Gastroesophageal sphincter (tissue), 3 donors: ENCODE data around the gene CYB5R4.

Source experiments
- EP300 ChIP-seq: sonication (generic); formaldehyde crosslinking; IDR thresholded peaks from one replicate; pipeline ENCODE4 v1.6.1; 2017; ENCODE audit warnings: antibody characterized with exemption, mild to moderate bottlenecking
- POLR2AphosphoS5 ChIP-seq: sonication (generic); formaldehyde crosslinking; IDR thresholded peaks from one replicate; pipeline ENCODE4 v1.6.1; 2017; ENCODE audit warnings: antibody characterized with exemption
- TF ChIP-seq, protein P1 (sequence below), 4 experiments: fragments of 200-600 bp in 2 of 4; fragments of 450-650 bp in 2 of 4; sonication (generic) in 1 of 4; IDR thresholded peaks; one replicate each; pipeline ENCODE4 v1.5.1; 2017 to 2019; ENCODE audit warnings: antibody characterized with exemption in 4 of 4, mild to moderate bottlenecking in 2 of 4, moderate library complexity in 2 of 4

- TF ChIP-seq, protein P1, sequence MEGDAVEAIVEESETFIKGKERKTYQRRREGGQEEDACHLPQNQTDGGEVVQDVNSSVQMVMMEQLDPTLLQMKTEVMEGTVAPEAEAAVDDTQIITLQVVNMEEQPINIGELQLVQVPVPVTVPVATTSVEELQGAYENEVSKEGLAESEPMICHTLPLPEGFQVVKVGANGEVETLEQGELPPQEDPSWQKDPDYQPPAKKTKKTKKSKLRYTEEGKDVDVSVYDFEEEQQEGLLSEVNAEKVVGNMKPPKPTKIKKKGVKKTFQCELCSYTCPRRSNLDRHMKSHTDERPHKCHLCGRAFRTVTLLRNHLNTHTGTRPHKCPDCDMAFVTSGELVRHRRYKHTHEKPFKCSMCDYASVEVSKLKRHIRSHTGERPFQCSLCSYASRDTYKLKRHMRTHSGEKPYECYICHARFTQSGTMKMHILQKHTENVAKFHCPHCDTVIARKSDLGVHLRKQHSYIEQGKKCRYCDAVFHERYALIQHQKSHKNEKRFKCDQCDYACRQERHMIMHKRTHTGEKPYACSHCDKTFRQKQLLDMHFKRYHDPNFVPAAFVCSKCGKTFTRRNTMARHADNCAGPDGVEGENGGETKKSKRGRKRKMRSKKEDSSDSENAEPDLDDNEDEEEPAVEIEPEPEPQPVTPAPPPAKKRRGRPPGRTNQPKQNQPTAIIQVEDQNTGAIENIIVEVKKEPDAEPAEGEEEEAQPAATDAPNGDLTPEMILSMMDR (IDR thresholded peaks at IDR 0.05) = no peak
- TF ChIP-seq POLR2AphosphoS5 (no peak), EP300 (no peak)
Measured at GRCh38 chr6:83868639-83869038, 9.2 kb downstream of the CYB5R4 start.
